ENCODE results near the gene AP4S1.
"Not testable (repeated sequence)": the region's sequence is repeated elsewhere in the genome, so short reads cannot be mapped to it uniquely, and the experiment has no call there.

The AP4S1 gene, protein sequence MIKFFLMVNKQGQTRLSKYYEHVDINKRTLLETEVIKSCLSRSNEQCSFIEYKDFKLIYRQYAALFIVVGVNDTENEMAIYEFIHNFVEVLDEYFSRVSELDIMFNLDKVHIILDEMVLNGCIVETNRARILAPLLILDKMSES

DNA sequence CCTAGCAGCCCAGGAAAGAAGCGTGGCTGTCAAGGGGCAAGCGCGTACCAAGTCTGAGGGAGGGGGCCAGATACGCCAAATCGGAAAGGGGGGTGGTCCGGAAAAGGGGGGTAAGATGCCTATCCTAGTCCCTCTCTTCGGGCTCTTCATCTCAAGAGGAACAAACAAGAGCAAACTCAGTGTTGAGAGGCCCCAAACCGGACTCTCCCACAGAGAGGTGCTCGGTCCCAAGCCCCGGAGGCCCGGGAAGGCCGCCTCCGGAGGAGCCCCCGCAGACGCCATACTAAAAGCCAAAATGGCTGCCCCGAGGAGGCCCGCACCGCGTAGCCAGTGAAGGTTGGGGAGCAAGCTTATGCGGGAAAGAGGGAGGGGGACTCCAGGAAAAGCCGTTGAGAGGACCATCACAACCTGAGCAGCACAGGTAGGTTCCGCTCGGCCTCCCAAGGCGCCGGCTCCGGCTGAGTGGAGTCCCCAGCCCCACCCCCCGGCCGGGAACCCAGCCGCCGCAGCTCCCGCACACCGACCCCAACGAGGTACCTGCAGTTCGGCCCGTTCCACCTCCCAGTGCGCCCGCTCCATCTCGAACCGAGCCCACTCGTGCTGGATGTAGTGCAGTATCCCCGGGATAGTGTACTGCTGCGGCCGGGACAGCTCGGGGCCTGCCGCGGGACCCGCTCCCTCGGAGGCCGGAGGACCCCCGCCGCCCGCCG is at the start of gene AP4S1:
AP4S1 (plus strand) TSS at position 283 of the 710 bp plus-strand sequence. CDS start 40,548 bp downstream, outside the sequence.
- DNase-seq (ENCODE audit: low read depth in 3 of 3) = peak; percentile 11 to 39 (median 19)

DNA sequence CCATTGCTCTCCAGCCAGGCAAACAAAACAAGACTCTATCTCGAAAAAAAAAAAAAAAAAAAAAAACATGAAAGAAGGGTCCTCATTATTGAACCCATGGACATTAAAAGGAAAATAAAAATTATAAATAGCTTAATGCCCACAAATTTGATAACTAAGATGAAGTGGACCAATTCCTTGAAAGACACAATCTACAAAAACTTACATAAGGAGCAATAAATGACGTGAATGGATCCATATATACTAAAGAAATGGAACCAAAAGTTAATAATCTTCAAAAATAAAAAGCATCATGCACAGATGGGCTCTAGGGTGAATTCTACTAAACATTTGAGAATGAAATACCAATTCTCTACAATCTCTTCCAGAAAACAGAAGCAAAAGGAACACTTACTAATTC is 47.7 kb upstream of the AP4S1 start:
- no peak for DNase-seq (ENCODE audit: low read depth in 3 of 3)

DNA sequence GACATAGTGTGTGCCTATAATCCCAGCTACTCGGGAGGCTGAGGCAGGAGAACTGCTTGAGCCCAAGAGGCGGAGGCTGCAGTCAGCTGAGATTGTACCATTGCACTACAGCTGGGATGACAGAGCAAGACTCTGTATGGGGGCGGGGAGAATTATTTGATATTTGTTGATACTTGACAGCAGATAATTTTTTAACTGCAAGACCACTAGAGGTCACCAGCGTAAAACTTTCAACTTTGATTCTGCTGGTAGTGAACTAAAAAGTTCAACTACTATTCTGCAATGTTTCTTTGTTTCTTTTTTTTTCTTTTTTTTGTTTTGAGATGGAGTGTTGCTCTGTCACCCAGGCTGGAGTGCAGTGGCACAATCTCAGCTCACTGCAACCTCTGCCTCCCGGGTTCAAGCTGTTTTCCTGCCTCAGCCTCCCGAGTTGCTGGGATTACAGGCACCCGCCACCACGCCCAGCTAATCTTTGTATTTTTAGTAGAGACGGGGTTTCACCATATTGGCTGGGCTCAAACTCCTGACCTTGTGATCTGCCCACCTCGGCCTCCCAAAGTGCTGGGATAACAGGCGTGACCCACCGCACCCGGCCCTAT is 45.2 kb upstream of the AP4S1 start:
- DNase-seq (ENCODE audit: low read depth in 3 of 3) = peak in 1 of 3 experiments; percentile 27

DNA sequence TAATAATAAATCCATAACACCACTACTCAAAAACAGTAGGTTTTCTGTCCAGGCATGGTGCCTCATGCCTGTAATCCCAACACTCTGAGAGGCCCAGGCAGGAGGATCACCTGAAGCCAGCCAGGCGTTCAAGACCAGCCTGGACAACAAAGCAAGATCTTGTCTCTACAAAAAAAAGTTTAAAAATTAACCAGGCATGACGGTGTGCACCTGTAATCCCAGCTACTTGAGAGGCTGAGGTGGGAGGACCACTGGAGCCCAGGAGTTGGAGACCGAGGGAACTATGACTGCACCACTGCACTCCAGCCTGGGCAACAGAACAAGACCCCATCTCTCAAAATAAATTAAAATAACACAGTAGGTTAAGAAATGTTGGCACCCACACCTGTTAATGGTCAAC is 44.5 kb upstream of the AP4S1 start:
- no peak for DNase-seq (ENCODE audit: low read depth in 3 of 3)

DNA sequence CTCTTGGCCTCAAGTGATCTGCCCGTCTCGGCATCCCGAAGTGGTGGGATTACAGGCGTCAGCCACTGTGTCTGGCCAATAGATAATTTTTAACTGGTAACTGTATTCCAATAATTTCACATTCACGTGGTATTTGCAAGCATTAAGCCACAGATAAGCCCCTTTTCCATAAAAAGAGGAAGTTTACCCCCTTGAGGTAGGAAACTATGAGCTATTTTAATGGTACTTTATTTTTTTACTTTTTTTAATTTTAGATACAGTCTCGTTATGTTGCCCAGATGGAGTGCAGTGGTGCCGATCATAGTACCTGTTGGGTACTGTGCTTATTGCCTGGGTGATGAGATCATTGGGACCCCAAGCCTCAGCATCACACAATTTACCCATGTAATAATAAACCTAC is 42.9 kb upstream of the AP4S1 start:
- no peak for DNase-seq (ENCODE audit: low read depth in 3 of 3)

DNA sequence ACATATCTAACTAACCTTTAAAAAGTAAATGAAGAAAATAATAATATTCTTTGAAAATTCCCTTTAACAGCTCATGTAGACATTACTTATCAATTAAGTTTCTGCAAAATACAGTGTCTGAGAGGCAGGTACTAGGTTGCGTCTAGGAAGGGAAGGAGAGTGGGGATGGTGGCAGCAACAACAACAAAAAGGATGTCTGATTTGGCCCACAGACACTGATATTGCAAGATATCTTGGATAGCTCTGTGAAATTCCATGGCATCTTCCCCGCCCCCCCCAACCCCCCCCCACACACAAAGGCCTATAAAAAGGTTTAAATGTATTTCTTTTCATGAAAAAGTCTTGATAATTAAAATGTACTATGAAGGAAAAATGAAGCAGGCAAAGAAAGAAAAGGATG is 41.6 kb upstream of the AP4S1 start:
- no peak for DNase-seq (ENCODE audit: low read depth in 3 of 3)

DNA sequence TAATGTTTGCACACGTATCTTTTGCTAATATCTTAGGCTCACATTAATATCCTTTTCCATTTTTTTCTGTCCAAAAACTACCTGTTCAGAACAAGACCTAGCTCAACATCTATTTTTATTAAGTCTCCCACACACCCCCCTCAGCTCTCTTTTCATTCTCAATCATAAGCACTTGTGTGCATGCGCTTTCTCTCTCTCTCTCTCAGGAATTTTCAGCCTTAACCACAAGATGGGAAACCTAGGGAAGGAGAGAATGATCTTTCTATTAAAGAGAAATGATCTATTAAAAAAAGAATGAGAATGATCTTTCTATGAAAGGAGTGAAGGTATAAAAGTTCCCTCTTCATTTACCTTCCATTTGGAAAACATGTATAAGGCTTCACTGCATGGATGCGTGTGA is 39.7 kb upstream of the AP4S1 start:
- DNase-seq (ENCODE audit: low read depth in 3 of 3) = no peak

DNA sequence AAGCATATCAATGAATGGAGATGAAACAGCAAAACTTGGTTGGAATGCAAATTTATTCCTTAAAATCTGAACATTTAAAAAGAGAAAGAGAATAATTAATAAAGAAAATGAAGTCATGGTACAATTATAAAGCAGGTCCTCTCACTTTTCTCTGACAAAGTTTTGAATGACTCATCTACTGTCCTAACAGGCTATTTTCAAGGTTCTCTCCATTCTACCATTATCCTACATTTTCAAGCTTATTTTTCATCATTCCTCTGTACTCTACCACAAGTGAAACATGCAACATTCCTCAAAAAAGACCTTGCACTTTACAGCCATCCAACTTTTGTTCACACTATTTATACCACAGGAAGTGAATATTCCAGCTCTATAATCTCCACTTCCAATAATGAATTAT is 36.9 kb upstream of the AP4S1 start:
- no peak for DNase-seq (ENCODE audit: low read depth in 3 of 3)

DNA sequence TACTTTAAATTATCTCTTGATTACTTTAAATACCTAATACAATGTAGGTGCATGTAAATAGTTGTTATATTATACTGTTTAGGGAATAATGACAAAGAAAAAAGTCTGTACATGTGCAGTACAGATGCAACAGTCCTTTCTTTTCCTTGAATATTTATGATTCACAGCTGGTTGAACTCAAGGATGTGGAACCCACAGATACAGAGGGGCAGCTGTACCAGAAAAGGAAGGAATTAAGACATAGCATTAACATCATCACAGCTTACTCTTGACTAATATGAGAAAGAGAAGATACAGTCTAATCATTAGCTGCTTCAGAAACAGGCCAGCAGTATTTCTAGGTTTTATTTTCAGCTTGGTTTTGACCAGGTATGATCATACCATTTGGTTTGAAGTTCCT is 34.7 kb upstream of the AP4S1 start:
- DNase-seq (ENCODE audit: low read depth in 3 of 3) = no peak

DNA sequence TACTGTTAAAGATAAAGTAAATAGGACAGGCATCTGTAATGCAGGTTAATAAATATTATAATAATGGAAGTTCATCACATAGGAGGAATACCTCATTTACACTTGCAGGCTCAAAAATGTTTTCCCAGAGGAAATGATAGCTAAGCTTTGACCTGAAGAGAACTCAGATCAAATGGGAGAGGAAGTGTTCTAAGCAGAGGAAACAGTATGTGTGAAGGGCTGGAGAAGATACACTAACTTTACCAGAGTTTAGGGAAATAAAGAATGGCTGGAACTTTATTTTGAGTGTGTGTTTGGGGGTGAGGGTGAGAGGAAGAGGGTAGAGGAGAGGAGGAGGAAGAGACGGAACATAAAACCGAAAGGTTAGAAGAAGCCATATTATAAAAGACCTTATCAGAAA is 34.0 kb upstream of the AP4S1 start:
- DNase-seq (ENCODE audit: low read depth in 3 of 3) = no peak

DNA sequence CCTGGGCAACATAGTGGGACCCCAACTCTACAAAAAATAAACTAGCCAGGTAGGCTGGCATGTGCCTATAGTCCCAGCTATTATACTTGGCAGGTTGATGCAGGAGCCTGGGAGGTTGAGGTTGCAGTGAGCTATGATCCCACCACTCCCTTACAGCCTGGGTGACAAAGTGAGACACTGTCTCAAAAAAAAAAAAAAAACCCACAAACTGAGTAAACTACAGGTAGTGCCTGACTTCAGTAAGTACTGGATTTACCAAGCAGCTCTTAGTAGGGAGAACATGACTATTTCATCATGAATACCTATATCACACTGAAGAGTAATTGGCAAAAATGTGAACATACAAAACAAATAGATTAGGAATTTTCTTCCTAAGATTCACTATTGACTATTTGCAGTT is 32.4 kb upstream of the AP4S1 start:
- DNase-seq (ENCODE audit: low read depth in 3 of 3) = no peak

DNA sequence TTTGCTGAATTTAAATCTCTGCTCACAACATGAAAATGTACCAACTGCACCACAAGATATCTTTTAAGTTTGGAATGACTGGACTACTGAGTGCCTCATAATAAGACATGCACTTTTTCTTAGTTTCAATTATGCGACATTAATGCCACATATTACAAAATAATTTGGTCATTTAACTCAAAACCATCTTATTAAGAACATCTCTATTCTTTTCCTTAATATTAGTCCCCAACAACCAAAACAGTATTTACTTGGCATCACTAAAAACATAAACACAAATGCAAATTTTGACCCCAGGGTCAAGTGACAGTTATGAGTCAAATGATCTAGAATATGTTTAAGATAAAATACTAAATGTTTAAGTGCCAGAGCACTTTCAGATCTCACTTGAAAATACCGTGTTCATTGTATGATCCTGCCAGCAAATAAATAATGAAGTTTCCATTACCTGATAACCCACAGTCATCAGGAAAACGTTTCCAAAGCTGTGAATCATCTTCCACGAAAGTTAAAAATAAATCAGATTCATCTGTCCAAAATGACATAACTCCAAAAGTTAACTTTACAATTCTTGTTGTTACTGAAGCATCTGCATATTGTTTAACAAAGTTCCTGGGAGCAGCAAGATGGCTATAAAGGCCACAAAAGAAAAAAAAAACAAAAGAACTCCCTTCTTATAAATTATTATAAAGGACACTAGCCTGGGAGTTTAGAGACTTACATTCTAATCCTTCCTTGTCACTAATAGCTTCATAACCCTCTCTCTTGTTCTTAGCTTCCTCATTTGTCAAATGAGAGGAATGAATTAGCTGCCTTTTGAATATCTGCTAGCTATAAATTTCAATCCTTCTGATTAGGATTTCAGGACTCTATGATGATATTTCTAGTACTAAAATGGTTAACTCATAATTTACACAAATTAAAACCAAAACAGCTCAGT is 30.5 kb upstream of the AP4S1 start:
- no peak for DNase-seq (ENCODE audit: low read depth in 3 of 3)

DNA sequence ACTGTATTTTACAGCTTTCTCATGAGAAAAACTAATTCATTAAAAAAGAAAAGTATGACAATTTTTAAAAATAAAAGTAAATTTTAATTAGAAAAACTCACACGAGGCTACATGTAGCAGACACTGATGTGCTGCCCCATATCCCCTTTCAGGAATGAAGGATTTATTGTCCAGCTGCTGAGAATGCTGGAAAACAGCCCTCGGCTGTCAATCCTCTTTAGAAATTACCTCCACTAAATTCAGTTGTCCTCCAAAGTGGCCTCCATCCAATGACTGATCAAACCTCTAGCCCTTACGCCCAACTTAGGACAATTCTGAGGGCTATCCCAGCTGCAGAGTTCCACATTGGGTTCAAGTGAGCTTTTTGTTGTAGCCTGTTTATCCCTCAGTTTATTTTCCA is 29.8 kb upstream of the AP4S1 start:
- no peak for DNase-seq (ENCODE audit: low read depth in 3 of 3)

DNA sequence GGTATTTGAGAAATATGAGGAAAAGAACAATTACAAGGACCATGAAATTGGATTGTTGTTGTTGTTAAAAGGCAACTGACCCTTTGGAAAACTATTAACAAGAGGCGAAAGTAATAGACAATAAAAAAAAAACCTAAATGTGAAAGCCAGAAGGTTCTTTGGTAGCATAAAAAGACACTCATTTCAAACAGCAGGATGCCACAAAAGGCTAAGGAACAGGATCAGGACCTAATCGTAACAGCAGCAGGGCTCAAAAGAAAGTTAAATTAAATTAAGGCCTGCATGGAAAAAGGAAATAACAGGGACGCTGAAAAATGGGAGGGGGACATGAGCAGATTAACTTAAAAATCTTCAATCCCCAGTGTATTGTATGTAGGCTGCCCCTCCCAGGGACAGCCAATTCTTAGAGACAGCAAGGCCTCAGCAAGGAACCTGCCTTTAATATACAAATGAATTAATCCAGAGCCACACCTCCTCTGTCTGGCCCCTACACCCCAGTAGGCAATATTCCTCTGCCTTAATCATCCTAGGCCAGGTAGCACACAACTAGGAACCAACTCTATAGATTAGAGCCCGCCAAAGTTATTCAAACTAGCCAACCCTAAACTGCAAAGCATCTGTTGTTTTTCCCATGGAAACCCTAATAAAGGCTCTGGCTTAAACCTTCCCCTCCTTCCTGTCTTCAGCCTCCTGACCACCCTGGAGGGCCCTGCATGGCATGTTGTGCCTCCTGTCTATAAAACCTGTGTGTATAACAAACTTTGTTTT is 28.4 kb upstream of the AP4S1 start:
- no peak for DNase-seq (ENCODE audit: low read depth in 3 of 3)

DNA sequence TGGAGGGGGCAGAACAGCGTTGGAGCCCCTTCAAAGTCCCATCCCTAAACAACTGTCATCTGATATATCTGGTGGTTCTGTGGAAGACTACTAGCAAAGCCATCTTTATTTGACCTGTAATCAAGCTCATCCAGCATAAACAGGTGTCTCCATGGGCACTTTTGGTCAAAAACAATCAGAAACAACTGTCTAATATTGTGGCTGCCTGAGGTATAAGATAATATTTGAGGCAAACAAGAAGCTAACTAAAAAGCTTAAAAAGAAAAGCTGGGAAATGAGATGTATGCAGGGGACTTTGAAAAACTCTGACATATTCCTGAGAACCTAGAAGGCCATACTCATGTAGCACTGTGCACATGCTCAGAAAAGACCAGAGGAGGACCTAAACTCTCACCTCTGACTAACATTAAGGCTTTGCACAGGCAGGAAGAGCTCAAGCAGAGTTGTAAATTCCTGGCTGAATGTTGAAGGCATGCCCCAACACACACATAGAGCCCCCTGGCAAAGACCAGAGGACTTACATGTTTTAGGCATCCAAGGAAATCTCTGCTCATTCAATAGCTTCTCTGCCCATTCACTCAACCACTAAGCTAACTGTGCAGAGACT is 27.2 kb upstream of the AP4S1 start:
- no peak for DNase-seq (ENCODE audit: low read depth in 3 of 3)

DNA sequence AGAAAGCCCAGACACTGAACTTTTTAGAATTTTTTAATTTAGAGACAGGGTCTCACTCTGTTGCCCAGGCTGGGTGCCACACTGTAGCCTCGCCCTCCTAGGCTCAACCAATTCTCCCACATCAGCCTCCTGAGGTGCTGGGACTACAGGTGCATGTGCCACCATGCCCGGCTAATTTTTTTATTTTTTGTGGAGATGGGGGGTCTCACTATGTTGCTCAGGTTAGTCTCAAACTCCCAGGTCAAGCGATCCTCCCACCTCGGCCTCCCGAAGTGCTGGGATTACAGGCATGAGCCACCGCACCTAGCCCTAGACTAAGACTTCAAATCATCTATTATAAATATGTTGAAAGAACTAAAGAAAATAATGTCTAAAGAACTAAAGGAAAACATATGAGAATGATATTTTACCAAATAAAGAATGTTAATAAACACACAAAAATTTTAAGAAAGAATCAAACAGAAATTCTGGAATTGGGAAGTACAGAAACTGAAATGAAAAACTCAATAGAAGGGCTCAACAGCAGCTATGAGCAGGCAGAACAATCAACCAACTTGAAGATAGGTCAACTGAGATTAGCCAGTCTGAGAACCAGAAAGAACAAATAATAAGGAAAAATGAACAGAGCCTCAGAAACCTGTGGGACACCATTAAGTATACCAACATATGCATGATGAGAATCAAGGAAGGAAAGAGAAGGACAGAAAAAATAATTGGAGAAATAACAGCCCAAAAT is 26.2 kb upstream of the AP4S1 start:
- no peak for DNase-seq (ENCODE audit: low read depth in 3 of 3)

DNA sequence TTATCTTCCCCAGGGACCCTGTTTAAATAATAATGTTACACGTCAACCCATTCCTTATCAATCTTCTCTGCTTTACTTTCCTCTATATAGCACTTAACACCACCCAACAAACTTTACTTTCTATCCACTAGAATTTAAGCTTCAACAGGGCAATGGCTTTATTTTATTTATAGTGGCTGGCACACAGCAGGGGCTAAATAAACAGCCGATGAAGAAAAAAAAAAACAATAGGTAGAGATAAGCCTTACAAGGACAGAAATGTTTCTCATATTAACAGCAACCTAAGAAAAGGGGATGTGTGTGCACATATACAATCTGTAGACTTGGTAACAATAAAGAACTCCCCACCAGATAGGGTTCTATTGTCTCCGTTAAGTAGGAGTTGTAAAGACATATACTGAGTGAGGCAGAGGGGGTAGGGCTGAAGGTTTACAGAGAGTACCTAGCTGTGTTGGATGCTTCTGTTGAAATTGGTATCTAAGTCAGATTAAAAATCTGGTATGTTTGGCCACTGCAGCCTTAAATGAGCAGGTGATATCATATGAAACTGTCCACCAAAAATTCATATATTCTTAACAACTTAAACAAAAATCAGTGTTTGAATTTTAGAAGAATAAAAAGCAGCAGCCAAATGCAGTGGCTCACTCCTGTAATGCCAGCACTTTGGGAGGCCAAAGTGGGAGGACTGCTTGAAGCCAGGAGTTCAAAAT is 24.7 kb upstream of the AP4S1 start:
- DNase-seq (ENCODE audit: low read depth in 3 of 3) = no peak

DNA sequence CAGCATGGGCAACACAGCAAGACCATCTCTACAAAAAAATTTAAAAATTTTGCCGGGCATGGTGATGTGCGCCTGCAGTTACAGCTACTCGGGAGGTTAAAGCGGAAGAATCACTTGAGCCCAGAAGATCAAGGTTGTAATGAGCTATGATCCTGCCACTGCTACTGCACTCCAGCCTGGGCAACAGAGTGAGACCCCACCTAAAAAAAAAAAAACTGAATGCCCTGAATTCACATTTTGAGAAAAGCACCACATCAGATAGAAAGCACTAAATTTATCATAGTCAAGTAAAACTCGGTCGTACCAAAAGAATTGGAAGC is 24.1 kb upstream of the AP4S1 start:
- DNase-seq (ENCODE audit: low read depth in 3 of 3) = no peak

DNA sequence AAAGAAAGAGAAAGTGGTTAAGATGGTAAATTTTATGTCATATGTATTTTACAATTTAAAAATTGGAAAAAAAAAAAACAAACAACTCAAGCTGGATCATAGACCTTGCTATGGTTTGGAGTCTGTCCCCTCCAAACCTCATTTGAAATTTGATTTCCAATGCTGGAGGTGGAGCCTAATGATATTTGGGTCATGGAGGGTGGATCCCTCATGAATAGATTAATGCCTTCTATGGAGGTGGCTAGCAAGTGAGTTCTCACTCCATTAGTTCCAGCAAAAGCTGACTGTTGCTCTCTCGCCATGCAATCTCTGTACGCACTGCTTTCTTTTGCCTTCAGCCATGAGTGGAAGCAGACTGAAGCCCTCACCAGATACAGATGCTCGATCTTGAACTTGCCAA is 22.2 kb upstream of the AP4S1 start:
- DNase-seq (ENCODE audit: low read depth in 3 of 3) = no peak

DNA sequence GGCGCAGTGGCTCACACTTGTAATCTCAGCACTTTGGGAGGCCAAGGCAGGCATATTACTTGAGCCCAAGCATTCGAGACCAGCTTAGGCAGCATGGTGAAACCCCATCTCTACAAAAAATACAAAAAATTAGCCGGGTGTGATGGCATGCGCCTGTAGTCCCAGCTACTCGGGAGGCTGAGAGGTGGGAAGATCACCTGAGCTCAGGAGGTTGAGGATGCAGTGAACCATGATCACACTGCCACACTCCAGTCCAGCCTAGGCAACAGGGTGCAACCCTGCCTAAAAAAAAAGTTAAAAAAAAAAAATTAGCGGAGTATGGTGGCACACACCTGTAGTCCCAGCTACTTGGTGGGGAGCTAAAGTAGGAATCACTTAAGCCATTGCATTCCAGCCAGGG is 21.4 kb upstream of the AP4S1 start:
- not testable (repeated sequence) for DNase-seq (ENCODE audit: low read depth in 3 of 3)

All from stimulated activated CD4-positive, alpha-beta T cell treated with anti-CD3 and anti-CD28 coated beads, TNF-alpha, amount 100 ng/mL, for 24 hours (primary cell).